ENCODE measurements around the gene SLC38A10.

Gene SLC38A10

DNA sequence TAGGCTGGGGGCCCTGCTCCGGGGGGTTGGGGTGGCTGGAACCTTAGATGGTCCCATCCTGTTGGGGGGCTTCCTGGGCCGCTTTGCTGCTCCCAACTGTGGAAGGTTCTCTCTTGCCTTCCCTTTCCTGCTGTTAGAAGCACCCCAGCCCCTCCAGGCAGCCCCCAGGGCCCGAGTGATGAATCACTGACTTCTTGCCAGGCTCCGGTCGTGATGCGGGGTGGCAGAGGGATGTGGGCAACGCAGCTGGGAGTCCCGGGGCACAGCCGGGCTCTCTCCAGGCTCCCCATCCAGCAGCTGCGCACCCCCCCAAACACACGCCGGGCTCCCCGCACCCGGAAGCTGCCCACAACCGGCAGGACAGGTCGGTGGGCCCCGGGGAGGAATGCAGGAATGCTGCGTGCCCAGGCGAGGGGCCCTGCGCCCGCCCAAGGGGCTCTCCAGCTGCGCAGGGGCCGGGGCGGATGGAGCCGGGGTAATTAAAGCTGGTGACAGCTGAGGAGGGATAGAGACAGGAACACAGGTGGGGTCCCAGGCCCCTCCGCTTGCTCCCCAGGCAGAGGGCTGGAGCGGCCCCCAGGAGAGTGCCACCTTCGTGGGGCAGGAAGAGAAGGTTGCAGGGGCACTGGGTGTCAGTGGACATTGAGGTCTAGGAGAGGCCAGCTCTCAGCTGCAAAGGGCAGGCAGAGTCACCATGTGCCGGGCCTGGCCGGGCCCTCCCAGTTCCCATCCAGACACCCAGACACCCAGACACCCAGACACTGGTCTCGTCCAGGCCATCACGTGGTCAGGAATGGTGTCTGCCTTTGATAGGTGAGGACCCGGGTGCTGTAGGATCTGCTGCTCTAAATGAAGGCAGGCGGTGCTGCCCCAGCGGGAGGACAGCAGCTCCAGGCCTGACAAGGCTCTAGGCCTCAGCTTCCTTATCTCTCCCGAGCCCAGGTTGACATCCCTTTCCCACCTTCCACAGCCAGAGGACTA lies 15.0 kb upstream of the SLC38A10 start:
- TF ChIP-seq CTCF (conservative IDR thresholded peaks at IDR 0.05) (no peak), ZFX (IDR thresholded peaks at IDR 0.05) (no peak)

DNA sequence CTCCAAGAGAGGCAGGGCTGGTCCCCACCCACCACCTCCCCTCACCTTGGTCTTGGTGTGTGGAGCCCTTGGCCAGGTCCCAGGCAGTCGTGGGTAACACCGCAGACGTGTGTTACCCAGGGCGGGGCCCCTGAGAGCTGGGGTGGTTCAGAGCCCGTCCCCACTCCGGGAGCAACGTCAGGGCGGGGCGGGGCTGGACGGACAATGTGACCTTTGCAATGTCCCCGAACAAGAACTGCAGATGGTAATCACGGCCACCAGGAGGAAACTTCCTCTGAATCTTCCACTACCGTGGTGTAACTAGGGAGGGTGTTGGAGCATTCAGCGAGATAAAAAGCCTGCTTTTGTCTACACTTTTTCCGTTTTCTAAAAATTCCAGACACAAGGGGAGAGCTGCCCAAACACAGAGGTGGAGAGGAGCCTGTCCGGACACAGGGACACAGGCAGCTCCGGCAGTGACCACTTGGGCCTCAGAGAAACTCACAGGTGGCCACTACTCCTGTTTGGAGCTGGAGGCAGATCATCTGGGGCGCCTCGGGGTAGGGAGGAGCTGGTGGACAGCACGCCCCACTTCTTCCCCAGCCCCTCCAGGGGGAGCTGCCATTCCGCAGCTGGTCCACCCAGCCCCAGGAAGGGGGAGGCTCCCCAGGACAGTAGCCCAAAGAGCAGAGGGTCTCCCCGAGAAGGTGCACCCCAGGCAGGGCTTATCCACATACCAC lies 14.2 kb upstream of the SLC38A10 start:
- H3K27ac ChIP-seq = peak overlapping the region; percentile 84
- TF ChIP-seq ZFX (IDR thresholded peaks at IDR 0.05) = no peak

More for the DNA sequence above, 15.0 kb upstream of the SLC38A10 start:
- H3K27ac ChIP-seq = peak overlapping the region; percentile 84

- H3K27ac ChIP-seq = peak overlapping the region; percentile 84
Observed at GRCh38 chr17:81308784-81309139, 13.7 kb upstream of the SLC38A10 start.

GRCh38 chr17:81307636-81308560 lies 12.8 kb upstream of the SLC38A10 start:
- no peak for TF ChIP-seq ZFX (IDR thresholded peaks at IDR 0.05)
- no peak for TF ChIP-seq CTCF (conservative IDR thresholded peaks at IDR 0.05)
- H3K27ac ChIP-seq = no peak overlapping the region; the same call in 1 of the 2 replicates

- H3K27ac ChIP-seq = no peak overlapping the region
- no peak for TF ChIP-seq ZFX (IDR thresholded peaks at IDR 0.05)
- TF ChIP-seq CTCF (conservative IDR thresholded peaks at IDR 0.05) = no peak
Observed at GRCh38 chr17:81306898-81307510, 11.9 kb upstream of the SLC38A10 start.

- H3K27ac ChIP-seq = no peak overlapping the region
Observed at GRCh38 chr17:81306491-81306890, 11.4 kb upstream of the SLC38A10 start.

GRCh38 chr17:81305051-81305630 lies 10.0 kb upstream of the SLC38A10 start:
- no peak overlapping the region for H3K27ac ChIP-seq
- TF ChIP-seq CTCF (conservative IDR thresholded peaks at IDR 0.05) (no peak), ZFX (IDR thresholded peaks at IDR 0.05) (no peak)

More at GRCh38 chr17:81306491-81306890, 11.4 kb upstream of the SLC38A10 start:
- TF ChIP-seq CTCF (conservative IDR thresholded peaks at IDR 0.05) = no peak
- TF ChIP-seq ZFX (IDR thresholded peaks at IDR 0.05) = no peak

Measured in C4-2B (cell line).